SK-N-SH treated with all-trans-retinoic acid at 6 μM for 48 hours (cell line): ENCODE results near the gene GATM.
"Not testable (repeated sequence)": the region's sequence is repeated elsewhere in the genome, so short reads cannot be mapped to it uniquely, and the experiment has no call there.

Experiments used
- ARNTL ChIP-seq: fragments of 450-650 bp; formaldehyde crosslinking; IDR thresholded peaks from 2 replicates; pipeline ENCODE4 v1.5.0; 2020; ENCODE audit warnings: low read depth, mild to moderate bottlenecking, moderate library complexity, borderline replicate concordance
- BACH2 ChIP-seq: fragments of 250-450 bp; sonication (Bioruptor Pico); IDR thresholded peaks from 2 replicates; pipeline ENCODE4 v1.9.0; 2021; ENCODE audit warnings: mild to moderate bottlenecking, borderline replicate concordance
- ESRRG ChIP-seq: fragments of 250-450 bp; sonication (Bioruptor Pico); IDR thresholded peaks from 2 replicates; pipeline ENCODE4 v1.6.1; 2021; ENCODE audit warnings: mild to moderate bottlenecking
- GLIS3 ChIP-seq: fragments of 250-450 bp; sonication (Bioruptor Pico); IDR thresholded peaks from 2 replicates; pipeline ENCODE4 v1.5.0; 2020; ENCODE audit warnings: mild to moderate bottlenecking, moderate library complexity
- ISL1 ChIP-seq: fragments of 250-450 bp; sonication (Bioruptor Pico); IDR thresholded peaks from 2 replicates; pipeline ENCODE4 v2.1.2; 2022; ENCODE audit warnings: mild to moderate bottlenecking, moderate library complexity
- POU6F1 ChIP-seq: fragments of 250-450 bp; sonication (Bioruptor Pico); IDR thresholded peaks from 2 replicates; pipeline ENCODE4 v1.8.0; 2021; ENCODE audit warnings: low read depth, mild to moderate bottlenecking, moderate library complexity, borderline replicate concordance
- RARB ChIP-seq: fragments of 250-450 bp; sonication (Bioruptor Pico); IDR thresholded peaks from 2 replicates; pipeline ENCODE4 v1.8.0; 2021; ENCODE audit warnings: mild to moderate bottlenecking, moderate library complexity
- SNAI2 ChIP-seq: fragments of 250-450 bp; sonication (Bioruptor Pico); IDR thresholded peaks from 2 replicates; pipeline ENCODE4 v1.5.0; 2020; ENCODE audit warnings: mild to moderate bottlenecking, moderate library complexity
- ZFP30 ChIP-seq: fragments of 450-650 bp; formaldehyde crosslinking; IDR thresholded peaks from 2 replicates; pipeline ENCODE4 v1.5.0; 2022; ENCODE audit warnings: mild to moderate bottlenecking, moderate library complexity
- ZNF565 ChIP-seq: fragments of 450-650 bp; formaldehyde crosslinking; conservative IDR thresholded peaks from 2 replicates; pipeline ENCODE4 v1.5.0; 2020; ENCODE audit warnings: low read depth, mild to moderate bottlenecking, moderate library complexity
- ZNF70 ChIP-seq: fragments of 450-650 bp; formaldehyde crosslinking; IDR thresholded peaks from 2 replicates; pipeline ENCODE4 v1.5.0; 2020; ENCODE audit warnings: mild to moderate bottlenecking, moderate library complexity
- TF ChIP-seq, protein P1 (sequence below): fragments of 250-450 bp; sonication (Bioruptor Pico); IDR thresholded peaks from 2 replicates; pipeline ENCODE4 v1.8.0; 2020; ENCODE audit warnings: mild to moderate bottlenecking, moderate library complexity, borderline replicate concordance
- TF ChIP-seq, protein P2 (sequence below): fragments of 250-450 bp; sonication (Bioruptor Pico); IDR thresholded peaks from 2 replicates; pipeline ENCODE4 v1.5.1; 2021; ENCODE audit warnings: mild to moderate bottlenecking, moderate library complexity
- TF ChIP-seq, protein P3 (sequence below): fragments of 250-450 bp; sonication (Bioruptor Pico); IDR thresholded peaks from 2 replicates; pipeline ENCODE4 v1.5.1; 2020; ENCODE audit warnings: low read depth, mild to moderate bottlenecking, moderate library complexity

DNA sequence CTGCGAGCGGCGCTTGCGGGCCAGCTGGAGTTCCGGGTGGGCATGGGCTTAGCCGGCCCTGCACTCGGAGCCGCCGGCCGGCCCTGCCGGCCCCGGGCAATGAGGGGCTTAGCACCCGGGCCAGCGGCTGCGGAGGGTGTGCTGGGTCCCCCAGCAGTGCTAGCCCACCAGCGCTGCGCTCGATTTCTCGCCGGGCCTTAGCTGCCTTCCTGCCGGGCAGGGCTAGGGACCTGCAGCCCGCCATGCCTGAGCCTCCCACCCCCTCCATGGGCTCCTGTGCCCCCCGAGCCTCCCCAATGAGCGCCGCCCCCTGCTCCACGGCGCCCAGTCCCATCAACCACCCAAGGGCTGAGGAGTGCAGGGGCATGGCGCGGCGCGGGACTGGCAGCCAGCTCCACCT, 64.2 kb downstream of the GATM start:
- TF ChIP-seq ZNF70 (CRISPR knock-in tag); ESRRG; GLIS3 (CRISPR knock-in tag); SNAI2; ZNF565; RARB (CRISPR knock-in tag); ZFP30; ARNTL (CRISPR knock-in tag); POU6F1 (CRISPR knock-in tag); BACH2 (CRISPR knock-in tag); ISL1 (CRISPR knock-in tag): not testable (repeated sequence)
- TF ChIP-seq, protein P1, sequence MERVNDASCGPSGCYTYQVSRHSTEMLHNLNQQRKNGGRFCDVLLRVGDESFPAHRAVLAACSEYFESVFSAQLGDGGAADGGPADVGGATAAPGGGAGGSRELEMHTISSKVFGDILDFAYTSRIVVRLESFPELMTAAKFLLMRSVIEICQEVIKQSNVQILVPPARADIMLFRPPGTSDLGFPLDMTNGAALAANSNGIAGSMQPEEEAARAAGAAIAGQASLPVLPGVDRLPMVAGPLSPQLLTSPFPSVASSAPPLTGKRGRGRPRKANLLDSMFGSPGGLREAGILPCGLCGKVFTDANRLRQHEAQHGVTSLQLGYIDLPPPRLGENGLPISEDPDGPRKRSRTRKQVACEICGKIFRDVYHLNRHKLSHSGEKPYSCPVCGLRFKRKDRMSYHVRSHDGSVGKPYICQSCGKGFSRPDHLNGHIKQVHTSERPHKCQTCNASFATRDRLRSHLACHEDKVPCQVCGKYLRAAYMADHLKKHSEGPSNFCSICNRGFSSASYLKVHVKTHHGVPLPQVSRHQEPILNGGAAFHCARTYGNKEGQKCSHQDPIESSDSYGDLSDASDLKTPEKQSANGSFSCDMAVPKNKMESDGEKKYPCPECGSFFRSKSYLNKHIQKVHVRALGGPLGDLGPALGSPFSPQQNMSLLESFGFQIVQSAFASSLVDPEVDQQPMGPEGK (CRISPR knock-in tag) = not testable (repeated sequence)
- TF ChIP-seq, protein P2, sequence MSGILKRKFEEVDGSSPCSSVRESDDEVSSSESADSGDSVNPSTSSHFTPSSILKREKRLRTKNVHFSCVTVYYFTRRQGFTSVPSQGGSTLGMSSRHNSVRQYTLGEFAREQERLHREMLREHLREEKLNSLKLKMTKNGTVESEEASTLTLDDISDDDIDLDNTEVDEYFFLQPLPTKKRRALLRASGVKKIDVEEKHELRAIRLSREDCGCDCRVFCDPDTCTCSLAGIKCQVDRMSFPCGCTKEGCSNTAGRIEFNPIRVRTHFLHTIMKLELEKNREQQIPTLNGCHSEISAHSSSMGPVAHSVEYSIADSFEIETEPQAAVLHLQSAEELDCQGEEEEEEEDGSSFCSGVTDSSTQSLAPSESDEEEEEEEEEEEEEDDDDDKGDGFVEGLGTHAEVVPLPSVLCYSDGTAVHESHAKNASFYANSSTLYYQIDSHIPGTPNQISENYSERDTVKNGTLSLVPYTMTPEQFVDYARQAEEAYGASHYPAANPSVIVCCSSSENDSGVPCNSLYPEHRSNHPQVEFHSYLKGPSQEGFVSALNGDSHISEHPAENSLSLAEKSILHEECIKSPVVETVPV = not testable (repeated sequence)
- TF ChIP-seq, protein P3, sequence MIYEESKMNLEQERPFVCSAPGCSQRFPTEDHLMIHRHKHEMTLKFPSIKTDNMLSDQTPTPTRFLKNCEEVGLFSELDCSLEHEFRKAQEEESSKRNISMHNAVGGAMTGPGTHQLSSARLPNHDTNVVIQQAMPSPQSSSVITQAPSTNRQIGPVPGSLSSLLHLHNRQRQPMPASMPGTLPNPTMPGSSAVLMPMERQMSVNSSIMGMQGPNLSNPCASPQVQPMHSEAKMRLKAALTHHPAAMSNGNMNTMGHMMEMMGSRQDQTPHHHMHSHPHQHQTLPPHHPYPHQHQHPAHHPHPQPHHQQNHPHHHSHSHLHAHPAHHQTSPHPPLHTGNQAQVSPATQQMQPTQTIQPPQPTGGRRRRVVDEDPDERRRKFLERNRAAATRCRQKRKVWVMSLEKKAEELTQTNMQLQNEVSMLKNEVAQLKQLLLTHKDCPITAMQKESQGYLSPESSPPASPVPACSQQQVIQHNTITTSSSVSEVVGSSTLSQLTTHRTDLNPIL = not testable (repeated sequence)
